ENCODE results near the gene NAALADL2. TPM values are rescaled to one million over a fixed set of nuclear protein-coding genes. Genes with fewer than 3 reads are reported as not detected.

NAALADL2 gene
- total RNA-seq, 1 experiment from 2014 or later: 1.9 TPM

GRCh38 chr3:175485436-175485835 is 626.3 kb downstream of the NAALADL2 start:
- Histone ChIP-seq H3K9me3 (ENCODE audit: low read length) (no peaks in the 10 kb centered on the region), H3K27ac (ENCODE audit: low read length) (no peak overlapping the region), H3K4me1 (ENCODE audit: insufficient read depth, low read length) (no peaks in the 10 kb centered on the region), H3K4me3 (ENCODE audit: low read length) (no peak overlapping the region), H4K20me1 (ENCODE audit: low read length) (no peaks in the 10 kb centered on the region), H3F3A (ENCODE audit: low read length, unreplicated experiment) (no peaks in the 10 kb centered on the region), H3K9ac (ENCODE audit: low read length) (no peak overlapping the region), H3K27me3 (ENCODE audit: low read length) (no peaks in the 10 kb centered on the region), H3K9me2 (replicated peaks; ENCODE audit: low read length) (no peaks in the 10 kb centered on the region), H3K79me2 (ENCODE audit: low read length) (no peaks in the 10 kb centered on the region), H3K36me3 (ENCODE audit: low read depth, low read length) (no peaks in the 10 kb centered on the region), H2AFZ (ENCODE audit: low read length) (no peak overlapping the region), H3K4me2 (ENCODE audit: low read length) (no peak overlapping the region)
- POLR2A ChIA-PET (ENCODE audit: unreplicated experiment): interaction anchor here (0.5 kb wide), 1 partner anchor 9 kb away, joined by 4 read pairs; no protein-coding TSS in a partner anchor
- intact Hi-C loops (cut with micrococcal nuclease): no loop called here
- CTCF ChIA-PET: no interaction called here
- ATAC-seq: no peak
- no peak for TF ChIP-seq EZH2phosphoT487 (IDR thresholded peaks at IDR 0.05; ENCODE audit: borderline replicate concordance, low read length)
- no peak for TF ChIP-seq CTCF (conservative IDR thresholded peaks at IDR 0.05; ENCODE audit: low read depth, low read length)
- TF ChIP-seq EZH2 (IDR thresholded peaks at IDR 0.05; ENCODE audit: low read length, unreplicated experiment): no peak
- no TSS peak for BruUV-seq (replicated peaks)
- no peak for DNase-seq

- ATAC-seq (no peak), DNase-seq (no peak)
- H2AFZ ChIP-seq (ENCODE audit: low read length): no peak overlapping the region
- BruUV-seq (replicated peaks): no TSS peak
- TF ChIP-seq EZH2 (IDR thresholded peaks at IDR 0.05; ENCODE audit: low read length, unreplicated experiment) (no peak), EZH2phosphoT487 (IDR thresholded peaks at IDR 0.05; ENCODE audit: borderline replicate concordance, low read length) (no peak), CTCF (conservative IDR thresholded peaks at IDR 0.05; ENCODE audit: low read depth, low read length) (no peak)
- no peak overlapping the region for H3K9ac ChIP-seq (ENCODE audit: low read length)
- H3F3A ChIP-seq (ENCODE audit: low read length, unreplicated experiment): no peaks in the 10 kb centered on the region
- ChIA-PET CTCF (no interaction called here), POLR2A (ENCODE audit: unreplicated experiment) (no interaction called here)
- intact Hi-C loops (cut with micrococcal nuclease): no loop called here
- H3K36me3 ChIP-seq (ENCODE audit: low read depth, low read length): no peaks in the 10 kb centered on the region
- H3K9me3 ChIP-seq (ENCODE audit: low read length): no peaks in the 10 kb centered on the region
- no peak overlapping the region for H3K4me2 ChIP-seq (ENCODE audit: low read length)
- no peaks in the 10 kb centered on the region for H4K20me1 ChIP-seq (ENCODE audit: low read length)
- H3K27ac ChIP-seq (ENCODE audit: low read length): no peak overlapping the region
- H3K9me2 ChIP-seq (replicated peaks; ENCODE audit: low read length): no peaks in the 10 kb centered on the region
- no peak overlapping the region for H3K4me3 ChIP-seq (ENCODE audit: low read length)
- H3K79me2 ChIP-seq (ENCODE audit: low read length): no peaks in the 10 kb centered on the region
- H3K4me1 ChIP-seq (ENCODE audit: insufficient read depth, low read length): no peaks in the 10 kb centered on the region
- H3K27me3 ChIP-seq (ENCODE audit: low read length): no peaks in the 10 kb centered on the region
Observed at GRCh38 chr3:175486255-175486654, 627.1 kb downstream of the NAALADL2 start.

- no peak for TF ChIP-seq CTCF (conservative IDR thresholded peaks at IDR 0.05; ENCODE audit: low read depth, low read length)
- TF ChIP-seq EZH2phosphoT487 (IDR thresholded peaks at IDR 0.05; ENCODE audit: borderline replicate concordance, low read length): no peak
- no peak for TF ChIP-seq EZH2 (IDR thresholded peaks at IDR 0.05; ENCODE audit: low read length, unreplicated experiment)
- no peak overlapping the region for H3K9ac ChIP-seq (ENCODE audit: low read length)
- no peaks in the 10 kb centered on the region for H3K36me3 ChIP-seq (ENCODE audit: low read depth, low read length)
- no peaks in the 10 kb centered on the region for H3F3A ChIP-seq (ENCODE audit: low read length, unreplicated experiment)
- H3K27me3 ChIP-seq (ENCODE audit: low read length): no peaks in the 10 kb centered on the region
- H3K27ac ChIP-seq (ENCODE audit: low read length): no peak overlapping the region
- H3K9me3 ChIP-seq (ENCODE audit: low read length): no peaks in the 10 kb centered on the region
- H4K20me1 ChIP-seq (ENCODE audit: low read length): no peaks in the 10 kb centered on the region
- intact Hi-C loops (cut with micrococcal nuclease): no loop called here
- ATAC-seq (no peak), DNase-seq (no peak)
- no peaks in the 10 kb centered on the region for H3K4me1 ChIP-seq (ENCODE audit: insufficient read depth, low read length)
- H3K9me2 ChIP-seq (replicated peaks; ENCODE audit: low read length): no peaks in the 10 kb centered on the region
- no peaks in the 10 kb centered on the region for H3K79me2 ChIP-seq (ENCODE audit: low read length)
- H3K4me3 ChIP-seq (ENCODE audit: low read length): no peak overlapping the region
- H3K4me2 ChIP-seq (ENCODE audit: low read length): no peak overlapping the region
- no TSS peak for BruUV-seq (replicated peaks)
- H2AFZ ChIP-seq (ENCODE audit: low read length): no peak overlapping the region
- POLR2A ChIA-PET (ENCODE audit: unreplicated experiment): no interaction called here
- CTCF ChIA-PET: no interaction called here
Observed at GRCh38 chr3:175489406-175489805, 630.3 kb downstream of the NAALADL2 start.
